Neural cell (in vitro differentiated cells): Measurements from ENCODE around the gene LIF.

Experiments used
- EZH2 ChIP-seq: fragments of 200-600, 300-800 bp; shearing (Covaris generic), sonication (generic); IDR thresholded peaks from 2 replicates; pipeline ENCODE4 v1.6.1; 2014; ENCODE audit warnings: antibody characterized with exemption, low read length, borderline replicate concordance, mild to moderate bottlenecking; ENCODE audit not compliant: insufficient read depth, poor library complexity, severe bottlenecking
- RAD21 ChIP-seq: fragments of 450-650 bp; conservative IDR thresholded peaks from 2 replicates; pipeline ENCODE4 v1.6.1; 2014; ENCODE audit warnings: antibody characterized with exemption, mild to moderate bottlenecking, moderate library complexity
- TF ChIP-seq, protein P1 (sequence below): fragments of 450-650 bp; IDR thresholded peaks from 2 replicates; pipeline ENCODE4 v1.5.1; 2014; ENCODE audit warnings: antibody characterized with exemption, mild to moderate bottlenecking, moderate library complexity; ENCODE audit not compliant: poor library complexity, severe bottlenecking
- TF ChIP-seq, protein P2 (sequence below): IDR thresholded peaks from 2 replicates; pipeline ENCODE4 v1.6.1; 2012; ENCODE audit warnings: borderline replicate concordance

DNA sequence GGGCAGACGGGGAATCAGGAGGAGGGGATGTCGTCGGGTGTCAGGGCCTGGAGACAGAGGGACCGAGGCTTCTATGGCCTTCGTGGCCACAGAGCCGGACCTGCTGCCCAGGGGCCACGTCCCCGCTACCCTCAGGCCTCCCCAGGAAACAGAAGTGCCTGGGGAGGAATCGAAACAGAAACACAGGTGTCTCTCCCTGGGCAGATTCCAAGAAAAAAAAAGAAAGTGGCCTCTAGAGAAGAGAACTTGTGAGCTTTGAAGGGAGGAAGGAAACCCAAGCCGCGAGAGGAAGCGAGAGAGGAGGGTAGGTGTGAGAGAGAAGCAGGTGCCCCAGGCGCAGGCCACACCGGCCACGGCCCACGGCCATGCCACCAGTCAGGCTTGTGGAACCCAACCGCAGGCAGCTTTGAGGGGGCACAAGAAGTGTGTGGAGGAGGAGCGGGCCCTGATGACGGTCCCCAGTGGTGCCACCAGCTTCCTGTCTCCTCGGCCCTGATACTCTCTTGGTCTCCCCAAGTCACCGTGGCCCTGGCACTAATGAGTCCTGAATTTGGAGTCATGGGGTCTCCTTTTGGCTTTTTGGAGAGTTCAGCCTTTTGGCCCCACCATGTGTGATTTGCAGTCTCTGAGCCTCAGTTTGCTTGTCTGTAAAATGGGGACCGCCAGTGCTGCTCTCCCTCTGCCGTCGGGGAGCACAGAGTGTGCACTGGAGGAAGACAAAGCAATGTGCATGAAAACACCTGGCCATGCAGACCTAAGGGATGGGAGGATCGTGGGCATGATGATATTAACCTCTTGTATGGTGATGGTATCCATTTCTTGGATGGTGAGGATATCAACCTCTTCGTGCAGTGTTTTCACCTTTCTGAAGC lies 25.2 kb downstream of the LIF start:
- TF ChIP-seq, protein P1, sequence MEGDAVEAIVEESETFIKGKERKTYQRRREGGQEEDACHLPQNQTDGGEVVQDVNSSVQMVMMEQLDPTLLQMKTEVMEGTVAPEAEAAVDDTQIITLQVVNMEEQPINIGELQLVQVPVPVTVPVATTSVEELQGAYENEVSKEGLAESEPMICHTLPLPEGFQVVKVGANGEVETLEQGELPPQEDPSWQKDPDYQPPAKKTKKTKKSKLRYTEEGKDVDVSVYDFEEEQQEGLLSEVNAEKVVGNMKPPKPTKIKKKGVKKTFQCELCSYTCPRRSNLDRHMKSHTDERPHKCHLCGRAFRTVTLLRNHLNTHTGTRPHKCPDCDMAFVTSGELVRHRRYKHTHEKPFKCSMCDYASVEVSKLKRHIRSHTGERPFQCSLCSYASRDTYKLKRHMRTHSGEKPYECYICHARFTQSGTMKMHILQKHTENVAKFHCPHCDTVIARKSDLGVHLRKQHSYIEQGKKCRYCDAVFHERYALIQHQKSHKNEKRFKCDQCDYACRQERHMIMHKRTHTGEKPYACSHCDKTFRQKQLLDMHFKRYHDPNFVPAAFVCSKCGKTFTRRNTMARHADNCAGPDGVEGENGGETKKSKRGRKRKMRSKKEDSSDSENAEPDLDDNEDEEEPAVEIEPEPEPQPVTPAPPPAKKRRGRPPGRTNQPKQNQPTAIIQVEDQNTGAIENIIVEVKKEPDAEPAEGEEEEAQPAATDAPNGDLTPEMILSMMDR, result no peak
- TF ChIP-seq EZH2 (no peak), RAD21 (no peak)
- TF ChIP-seq, protein P2, sequence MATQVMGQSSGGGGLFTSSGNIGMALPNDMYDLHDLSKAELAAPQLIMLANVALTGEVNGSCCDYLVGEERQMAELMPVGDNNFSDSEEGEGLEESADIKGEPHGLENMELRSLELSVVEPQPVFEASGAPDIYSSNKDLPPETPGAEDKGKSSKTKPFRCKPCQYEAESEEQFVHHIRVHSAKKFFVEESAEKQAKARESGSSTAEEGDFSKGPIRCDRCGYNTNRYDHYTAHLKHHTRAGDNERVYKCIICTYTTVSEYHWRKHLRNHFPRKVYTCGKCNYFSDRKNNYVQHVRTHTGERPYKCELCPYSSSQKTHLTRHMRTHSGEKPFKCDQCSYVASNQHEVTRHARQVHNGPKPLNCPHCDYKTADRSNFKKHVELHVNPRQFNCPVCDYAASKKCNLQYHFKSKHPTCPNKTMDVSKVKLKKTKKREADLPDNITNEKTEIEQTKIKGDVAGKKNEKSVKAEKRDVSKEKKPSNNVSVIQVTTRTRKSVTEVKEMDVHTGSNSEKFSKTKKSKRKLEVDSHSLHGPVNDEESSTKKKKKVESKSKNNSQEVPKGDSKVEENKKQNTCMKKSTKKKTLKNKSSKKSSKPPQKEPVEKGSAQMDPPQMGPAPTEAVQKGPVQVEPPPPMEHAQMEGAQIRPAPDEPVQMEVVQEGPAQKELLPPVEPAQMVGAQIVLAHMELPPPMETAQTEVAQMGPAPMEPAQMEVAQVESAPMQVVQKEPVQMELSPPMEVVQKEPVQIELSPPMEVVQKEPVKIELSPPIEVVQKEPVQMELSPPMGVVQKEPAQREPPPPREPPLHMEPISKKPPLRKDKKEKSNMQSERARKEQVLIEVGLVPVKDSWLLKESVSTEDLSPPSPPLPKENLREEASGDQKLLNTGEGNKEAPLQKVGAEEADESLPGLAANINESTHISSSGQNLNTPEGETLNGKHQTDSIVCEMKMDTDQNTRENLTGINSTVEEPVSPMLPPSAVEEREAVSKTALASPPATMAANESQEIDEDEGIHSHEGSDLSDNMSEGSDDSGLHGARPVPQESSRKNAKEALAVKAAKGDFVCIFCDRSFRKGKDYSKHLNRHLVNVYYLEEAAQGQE, result no peak
